CD4-positive, alpha-beta T cell (primary cell): ENCODE measurements around the gene FAN1. TPM values are rescaled to one million over a fixed set of nuclear protein-coding genes. Genes with fewer than 3 reads are reported as not detected.

ENCODE experiments used
- ATAC-seq: fragments of 200-7000 bp; cut with Tn5 transposase; one replicate; pipeline ENCODE4 v1.10.0; 2022; ENCODE audit warnings: mild to moderate bottlenecking; ENCODE audit not compliant: poor library complexity
- CTCF ChIA-PET: fragments of 350-600 bp; sonication (Branson Sonifier 250); formaldehyde crosslinking; loops from one replicate; lab custom pipeline; 2021; ENCODE audit warnings: antibody characterized with exemption, inconsistent platforms; lab: Charles Lee
- POLR2A ChIA-PET: fragments of 350-600 bp; sonication (Branson Sonifier 250); formaldehyde crosslinking; loops from one replicate; lab custom pipeline; 2021; ENCODE audit warnings: antibody characterized with exemption, inconsistent platforms; lab: Charles Lee
- DNase-seq, 14 experiments: peaks; one replicate each; pipeline ENCODE4 v3.0.0-alpha.2; 2013 to 2020; ENCODE audit warnings: mixed read lengths in 2 of 14
- H3K27ac ChIP-seq, 2 donors: one replicate each; pipeline versions ENCODE4 v1.5.1 to v1.7.0; 2013; ENCODE audit warnings: low read length in 2 of 2, low read depth in 1 of 2, mild to moderate bottlenecking in 1 of 2
- H3K27me3 ChIP-seq, 2 experiments: 1 replicate in 1 of 2; 2 replicates in 1 of 2; pipeline versions ENCODE4 v1.6.1 to v1.7.0; 2013; ENCODE audit warnings: low read length in 2 of 2, control low read depth in 1 of 2, mild to moderate bottlenecking in 1 of 2, moderate library complexity in 1 of 2; ENCODE audit not compliant: insufficient read depth in 2 of 2, control insufficient read depth in 1 of 2
- H3K36me3 ChIP-seq: one replicate; pipeline ENCODE4 v1.6.1; 2013; ENCODE audit warnings: low read length, control low read depth; ENCODE audit not compliant: insufficient read depth
- H3K4me1 ChIP-seq: one replicate; pipeline ENCODE4 v1.6.1; 2013; ENCODE audit warnings: low read length, control low read depth; ENCODE audit not compliant: insufficient read depth
- H3K4me3 ChIP-seq: one replicate; pipeline ENCODE4 v1.5.1; 2013; ENCODE audit warnings: mild to moderate bottlenecking, low read length, moderate library complexity
- H3K9me3 ChIP-seq, 2 experiments: 1 replicate in 1 of 2; 2 replicates in 1 of 2; pipeline versions ENCODE4 v1.6.1 to v1.7.0; 2013; ENCODE audit warnings: low read length in 2 of 2, mild to moderate bottlenecking in 2 of 2, control low read depth in 1 of 2, moderate library complexity in 1 of 2; ENCODE audit not compliant: control insufficient read depth in 1 of 2, insufficient read depth in 1 of 2
- H3K27ac Mint-ChIP-seq: one replicate; pipeline ENCODE4 v1.8.0; 2020; ENCODE audit warnings: mixed read lengths
- H3K27me3 Mint-ChIP-seq: one replicate; pipeline ENCODE4 v1.8.0; 2021; ENCODE audit warnings: mixed read lengths
- H3K36me3 Mint-ChIP-seq: one replicate; pipeline ENCODE4 v1.8.0; 2021; ENCODE audit warnings: low read depth, mixed read lengths
- H3K4me1 Mint-ChIP-seq: one replicate; pipeline ENCODE4 v1.8.0; 2021; ENCODE audit warnings: low read depth, mixed read lengths
- H3K4me3 Mint-ChIP-seq: one replicate; pipeline ENCODE4 v1.8.0; 2020; ENCODE audit warnings: mild to moderate bottlenecking, mixed read lengths
- H3K9me3 Mint-ChIP-seq: one replicate; pipeline ENCODE4 v1.8.0; 2020; ENCODE audit warnings: mixed read lengths
- intact Hi-C, 2 experiments: fragments of 100-400 bp; cut with DNase I in 1 of 2; cut with micrococcal nuclease in 1 of 2; formaldehyde crosslinking; loops; one replicate each; pipeline versions ENCODE4 v1.15.1 to v1.9.0; 2023 to 2025; cut with DNase I, micrococcal nuclease
- total RNA-seq, 174 experiments: library from RNA in 2 of 174; stranded (reverse) in 2 of 174; gene quantifications; one replicate each; pipeline ENCODE4 v1.2.3 and lab custom pipeline; 2021 to 2026
- TF ChIP-seq, protein P1 (sequence below): fragments of 200-600 bp; IDR thresholded peaks from one replicate; pipeline ENCODE4 v1.8.0; 2022; ENCODE audit warnings: antibody characterized with exemption, mild to moderate bottlenecking

The FAN1 gene
- total RNA-seq, 2 experiments from 2014 or later, result 15.3 to 15.9 TPM

DNA sequence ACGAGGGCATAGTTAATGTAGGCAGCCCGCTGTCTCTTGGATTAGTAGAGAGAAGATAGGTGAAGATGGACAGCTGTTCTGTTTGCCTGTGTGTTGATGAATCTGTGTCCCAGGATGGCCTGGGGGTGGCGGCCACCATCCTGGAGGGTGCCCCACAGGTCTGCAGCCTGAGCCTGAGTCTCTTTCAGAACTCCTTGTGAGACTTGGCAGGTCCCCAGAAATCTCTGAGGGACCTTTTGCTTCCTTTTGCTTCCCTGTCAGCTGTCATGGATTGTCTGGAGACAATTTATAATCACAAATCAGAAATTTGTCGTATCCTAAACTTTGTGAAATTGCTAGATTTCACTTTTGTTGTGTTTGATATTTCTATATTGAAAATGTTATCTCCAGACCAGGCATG is 17.4 kb downstream of the FAN1 start:
- Mint-ChIP-seq H3K27ac (no peak overlapping the region), H3K4me3 (no peak overlapping the region), H3K9me3 (no peaks in the 10 kb centered on the region), H3K4me1 (peaks cover 11% of the 10 kb centered on the region), H3K27me3 (no peaks in the 10 kb centered on the region), H3K36me3 (peaks cover 89% of the 10 kb centered on the region)
- Histone ChIP-seq H3K4me1 (no peaks in the 10 kb centered on the region), H3K9me3 (no peaks in the 10 kb centered on the region), H3K36me3 (peaks cover 86% of the 10 kb centered on the region), H3K4me3 (no peak overlapping the region), H3K27me3 (no peaks in the 10 kb centered on the region), H3K27ac (no peak overlapping the region)
- ATAC-seq (no peak), DNase-seq (no peak)
- intact Hi-C loops, result loop anchor here in 1 of 2 experiments (10.0 kb wide), 1 partner anchor 256 kb away; no protein-coding TSS in a partner anchor
- ChIA-PET POLR2A (no interaction called here), CTCF (no interaction called here)
- TF ChIP-seq, protein P1, sequence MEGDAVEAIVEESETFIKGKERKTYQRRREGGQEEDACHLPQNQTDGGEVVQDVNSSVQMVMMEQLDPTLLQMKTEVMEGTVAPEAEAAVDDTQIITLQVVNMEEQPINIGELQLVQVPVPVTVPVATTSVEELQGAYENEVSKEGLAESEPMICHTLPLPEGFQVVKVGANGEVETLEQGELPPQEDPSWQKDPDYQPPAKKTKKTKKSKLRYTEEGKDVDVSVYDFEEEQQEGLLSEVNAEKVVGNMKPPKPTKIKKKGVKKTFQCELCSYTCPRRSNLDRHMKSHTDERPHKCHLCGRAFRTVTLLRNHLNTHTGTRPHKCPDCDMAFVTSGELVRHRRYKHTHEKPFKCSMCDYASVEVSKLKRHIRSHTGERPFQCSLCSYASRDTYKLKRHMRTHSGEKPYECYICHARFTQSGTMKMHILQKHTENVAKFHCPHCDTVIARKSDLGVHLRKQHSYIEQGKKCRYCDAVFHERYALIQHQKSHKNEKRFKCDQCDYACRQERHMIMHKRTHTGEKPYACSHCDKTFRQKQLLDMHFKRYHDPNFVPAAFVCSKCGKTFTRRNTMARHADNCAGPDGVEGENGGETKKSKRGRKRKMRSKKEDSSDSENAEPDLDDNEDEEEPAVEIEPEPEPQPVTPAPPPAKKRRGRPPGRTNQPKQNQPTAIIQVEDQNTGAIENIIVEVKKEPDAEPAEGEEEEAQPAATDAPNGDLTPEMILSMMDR, result no peak

DNA sequence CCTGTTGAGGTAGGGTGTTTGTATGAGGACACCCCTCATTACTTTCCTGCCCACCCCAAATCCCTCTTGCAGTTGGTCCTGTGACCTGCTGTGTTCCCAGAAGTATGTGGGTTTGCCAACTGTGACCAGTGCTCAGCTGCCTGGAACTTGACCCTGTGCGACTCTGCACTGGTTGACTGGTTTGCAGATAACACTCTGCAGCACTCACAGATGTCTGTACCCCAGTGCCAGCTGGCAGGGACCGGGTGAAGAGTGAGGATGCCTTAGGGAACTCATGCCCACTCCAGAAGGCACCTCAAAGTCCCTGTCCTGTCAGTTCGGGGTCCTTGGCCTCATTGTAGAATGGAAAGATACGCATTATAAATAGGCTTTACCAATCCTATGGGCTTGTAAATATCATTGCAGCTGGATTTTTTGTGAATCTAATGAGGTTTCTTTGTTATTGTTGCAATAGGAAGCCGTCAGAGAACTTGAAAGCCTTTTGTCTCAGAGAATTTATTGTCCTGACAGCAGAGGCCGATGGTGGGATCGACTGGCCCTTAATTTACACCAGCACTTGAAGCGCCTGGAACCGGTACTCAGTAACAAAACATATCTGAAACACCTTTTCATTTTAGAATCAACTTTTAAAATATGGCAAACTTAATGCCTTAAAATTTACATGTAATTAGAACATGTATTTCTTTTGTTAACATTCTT is 18.2 kb downstream of the FAN1 start:
- no peak for DNase-seq
- peaks cover 5% of the 10 kb centered on the region for H3K4me1 Mint-ChIP-seq
- Histone ChIP-seq H3K9me3 (no peaks in the 10 kb centered on the region), H3K36me3 (peaks cover 82% of the 10 kb centered on the region), H3K4me3 (no peak overlapping the region), H3K4me1 (no peaks in the 10 kb centered on the region), H3K27me3 (no peaks in the 10 kb centered on the region), H3K27ac (no peak overlapping the region)
- intact Hi-C loops, result loop anchor here in 1 of 2 experiments (2.0 to 10.0 kb wide), 2 partner anchors 13 to 257 kb away; no protein-coding TSS in a partner anchor
- H3K36me3 Mint-ChIP-seq, result peaks cover 89% of the 10 kb centered on the region
- no peak overlapping the region for H3K27ac Mint-ChIP-seq
- no peak for ATAC-seq
- TF ChIP-seq, protein P1, result no peak
- no peaks in the 10 kb centered on the region for H3K9me3 Mint-ChIP-seq
- no peak overlapping the region for H3K4me3 Mint-ChIP-seq
- ChIA-PET POLR2A (no interaction called here), CTCF (no interaction called here)
- H3K27me3 Mint-ChIP-seq, result no peaks in the 10 kb centered on the region

DNA sequence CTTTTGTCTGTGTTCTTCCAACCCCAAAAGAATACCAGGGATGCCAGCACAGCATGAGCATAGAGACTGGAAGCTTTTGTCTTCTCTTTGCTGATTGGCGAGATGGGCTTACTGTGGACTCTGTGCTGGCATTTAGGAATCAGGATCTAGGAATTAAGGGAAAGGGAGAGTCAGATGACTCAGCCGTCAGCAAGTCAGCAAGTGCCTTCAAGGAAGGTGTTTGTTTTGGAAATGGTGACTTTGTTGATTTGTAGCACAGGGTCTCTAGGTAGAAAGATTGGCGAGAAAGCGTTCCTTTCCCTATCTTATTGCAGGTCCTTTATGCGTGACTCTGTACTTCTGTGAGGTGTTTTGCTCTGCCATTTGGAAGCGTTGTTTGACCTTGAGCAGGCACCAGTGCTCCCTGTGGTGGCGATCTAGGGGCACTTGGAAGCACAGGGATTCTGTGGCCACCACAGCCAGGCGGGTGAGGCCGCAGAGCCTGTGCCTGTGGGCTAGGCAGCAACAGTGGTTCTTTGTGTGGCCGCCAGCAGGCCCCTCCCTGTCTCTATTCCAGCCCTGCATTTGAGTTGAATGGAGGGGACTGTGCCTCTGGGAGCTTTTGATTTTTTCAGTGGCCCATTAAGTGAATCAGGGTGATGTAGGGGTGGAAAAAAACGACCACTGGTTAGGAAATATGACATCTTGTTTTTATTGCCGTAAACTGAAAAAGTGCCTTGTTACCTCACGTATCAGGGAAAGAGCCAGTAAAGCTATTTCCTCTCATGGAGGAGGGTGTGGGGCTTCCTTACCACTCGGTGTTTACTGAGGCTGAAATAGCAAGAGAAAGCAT is 19.0 kb downstream of the FAN1 start:
- H3K4me3 Mint-ChIP-seq, result no peak overlapping the region
- H3K36me3 ChIP-seq, result peaks cover 81% of the 10 kb centered on the region

More for the DNA sequence above, 19.0 kb downstream of the FAN1 start:
- Histone ChIP-seq H3K4me1 (no peaks in the 10 kb centered on the region), H3K27me3 (no peaks in the 10 kb centered on the region), H3K4me3 (no peak overlapping the region), H3K27ac (no peak overlapping the region), H3K9me3 (no peaks in the 10 kb centered on the region)
- Mint-ChIP-seq H3K27me3 (no peaks in the 10 kb centered on the region), H3K27ac (no peak overlapping the region), H3K9me3 (no peaks in the 10 kb centered on the region), H3K4me1 (no peaks in the 10 kb centered on the region), H3K36me3 (peaks cover 89% of the 10 kb centered on the region)
- ChIA-PET CTCF (no interaction called here), POLR2A (no interaction called here)
- TF ChIP-seq, protein P1, result no peak
- ATAC-seq (no peak), DNase-seq (no peak)
- intact Hi-C loops, result loop anchor here in 1 of 2 experiments (2.0 to 10.0 kb wide), 2 partner anchors 14 to 258 kb away; no protein-coding TSS in a partner anchor
